ENCODE data around the gene FKBP8.

FKBP8 gene

GRCh38 chr19:18503337-18503970 lies 39.9 kb downstream of the FKBP8 start:
- no peak overlapping the region for H3K27ac ChIP-seq (ENCODE audit: low read length)
- no peak overlapping the region for H2AFZ ChIP-seq (ENCODE audit: low read depth, low read length)
- H3K27me3 ChIP-seq (ENCODE audit: low read depth, low read length), result no peaks in the 10 kb centered on the region
- no peak overlapping the region for H3K9ac ChIP-seq (ENCODE audit: low read length)
- H4K20me1 ChIP-seq (ENCODE audit: insufficient read depth, low read length), result peaks cover 99% of the 10 kb centered on the region
- H3K4me1 ChIP-seq (ENCODE audit: low read length), result peaks cover 15% of the 10 kb centered on the region
- no peak overlapping the region for H3K4me2 ChIP-seq (ENCODE audit: low read length)
- TF ChIP-seq CTCF (IDR thresholded peaks at IDR 0.05; ENCODE audit: low read depth, low read length), result no peak
- TF ChIP-seq EZH2phosphoT487 (IDR thresholded peaks at IDR 0.05; ENCODE audit: low read depth), result no peak
- peaks cover 100% of the 10 kb centered on the region for H3K79me2 ChIP-seq (ENCODE audit: low read length)
- H3K9me3 ChIP-seq (ENCODE audit: insufficient read depth, low read length), result no peaks in the 10 kb centered on the region
- H3K4me3 ChIP-seq (ENCODE audit: low read length), result no peak overlapping the region
- peaks cover 3% of the 10 kb centered on the region for H3K36me3 ChIP-seq (replicated peaks; ENCODE audit: low read depth, low read length)

GRCh38 chr19:18502638-18503294 lies 40.6 kb downstream of the FKBP8 start:
- Histone ChIP-seq H3K4me3 (ENCODE audit: low read length) (no peak overlapping the region), H3K79me2 (ENCODE audit: low read length) (peaks cover 100% of the 10 kb centered on the region), H3K36me3 (replicated peaks; ENCODE audit: low read depth, low read length) (peaks cover 3% of the 10 kb centered on the region), H3K9ac (ENCODE audit: low read length) (no peak overlapping the region), H3K4me1 (ENCODE audit: low read length) (peaks cover 15% of the 10 kb centered on the region), H4K20me1 (ENCODE audit: insufficient read depth, low read length) (peaks cover 99% of the 10 kb centered on the region), H3K4me2 (ENCODE audit: low read length) (no peak overlapping the region), H3K9me3 (ENCODE audit: insufficient read depth, low read length) (no peaks in the 10 kb centered on the region), H2AFZ (ENCODE audit: low read depth, low read length) (no peak overlapping the region), H3K27me3 (ENCODE audit: low read depth, low read length) (no peaks in the 10 kb centered on the region), H3K27ac (ENCODE audit: low read length) (no peak overlapping the region)
- TF ChIP-seq CTCF (IDR thresholded peaks at IDR 0.05; ENCODE audit: low read depth, low read length) (no peak), EZH2phosphoT487 (IDR thresholded peaks at IDR 0.05; ENCODE audit: low read depth) (no peak)

- Histone ChIP-seq H3K9ac (ENCODE audit: low read length) (no peak overlapping the region), H3K4me2 (ENCODE audit: low read length) (no peak overlapping the region), H2AFZ (ENCODE audit: low read depth, low read length) (no peak overlapping the region), H3K4me3 (ENCODE audit: low read length) (no peak overlapping the region), H3K79me2 (ENCODE audit: low read length) (peaks cover 100% of the 10 kb centered on the region), H3K27me3 (ENCODE audit: low read depth, low read length) (no peaks in the 10 kb centered on the region), H3K9me3 (ENCODE audit: insufficient read depth, low read length) (no peaks in the 10 kb centered on the region), H4K20me1 (ENCODE audit: insufficient read depth, low read length) (peaks cover 99% of the 10 kb centered on the region), H3K4me1 (ENCODE audit: low read length) (peaks cover 15% of the 10 kb centered on the region), H3K27ac (ENCODE audit: low read length) (no peak overlapping the region), H3K36me3 (replicated peaks; ENCODE audit: low read depth, low read length) (peaks cover 3% of the 10 kb centered on the region)
- TF ChIP-seq EZH2phosphoT487 (IDR thresholded peaks at IDR 0.05; ENCODE audit: low read depth), result no peak
- no peak for TF ChIP-seq CTCF (IDR thresholded peaks at IDR 0.05; ENCODE audit: low read depth, low read length)
These were observed 41.1 kb downstream of the FKBP8 start for GRCh38 chr19:18502246-18502637.

- no peak overlapping the region for H3K4me2 ChIP-seq (ENCODE audit: low read length)
These were observed 41.5 kb downstream of the FKBP8 start for GRCh38 chr19:18501832-18502231.

More at GRCh38 chr19:18501832-18502231, 41.5 kb downstream of the FKBP8 start:
- no peak overlapping the region for H2AFZ ChIP-seq (ENCODE audit: low read depth, low read length)
- no peak overlapping the region for H3K9ac ChIP-seq (ENCODE audit: low read length)
- peaks cover 3% of the 10 kb centered on the region for H3K36me3 ChIP-seq (replicated peaks; ENCODE audit: low read depth, low read length)
- peaks cover 100% of the 10 kb centered on the region for H3K79me2 ChIP-seq (ENCODE audit: low read length)
- no peaks in the 10 kb centered on the region for H3K9me3 ChIP-seq (ENCODE audit: insufficient read depth, low read length)
- no peak overlapping the region for H3K27ac ChIP-seq (ENCODE audit: low read length)
- TF ChIP-seq EZH2phosphoT487 (IDR thresholded peaks at IDR 0.05; ENCODE audit: low read depth), result no peak
- TF ChIP-seq CTCF (IDR thresholded peaks at IDR 0.05; ENCODE audit: low read depth, low read length), result no peak
- no peaks in the 10 kb centered on the region for H3K27me3 ChIP-seq (ENCODE audit: low read depth, low read length)
- peaks cover 15% of the 10 kb centered on the region for H3K4me1 ChIP-seq (ENCODE audit: low read length)
- no peak overlapping the region for H3K4me3 ChIP-seq (ENCODE audit: low read length)
- peaks cover 99% of the 10 kb centered on the region for H4K20me1 ChIP-seq (ENCODE audit: insufficient read depth, low read length)
